Upper lobe of left lung (tissue), 6 donors: ENCODE data around the gene EPHB1. TPM values are rescaled to one million over a fixed set of nuclear protein-coding genes. Genes with fewer than 3 reads are reported as not detected.
A peak's percentile ranks its signal among the peaks of the same experiment; 100 is the strongest.

Experiments
- ATAC-seq, 2 donors: fragments of 200-7000 bp; cut with Tn5 transposase; one replicate each; pipeline ENCODE4 v1.9.1; 2022; ENCODE audit warnings: mild to moderate bottlenecking in 2 of 2, moderate library complexity in 2 of 2; ENCODE audit not compliant: low FRiP score in 2 of 2
- DNase-seq, 2 donors: peaks; one replicate each; pipeline ENCODE4 v3.0.0-alpha.2; 2019 to 2020
- H3K27ac ChIP-seq, 4 donors: fragments of 200-600 bp; sonication (generic); one replicate each; pipeline ENCODE4 v1.5.1; 2016 to 2019
- H3K27me3 ChIP-seq, 4 donors: fragments of 200-600 bp; sonication (generic); one replicate each; pipeline ENCODE4 v1.5.1; 2017 to 2019
- H3K36me3 ChIP-seq, 4 donors: fragments of 200-600 bp; sonication (generic); one replicate each; pipeline ENCODE4 v1.5.1; 2016 to 2019
- H3K4me1 ChIP-seq, 4 donors: fragments of 200-600 bp; sonication (generic); one replicate each; pipeline ENCODE4 v1.5.1; 2018 to 2019
- H3K4me3 ChIP-seq, 4 donors: fragments of 200-600 bp; sonication (generic); one replicate each; pipeline ENCODE4 v1.5.1; 2017 to 2019; ENCODE audit warnings: mild to moderate bottlenecking in 2 of 4, moderate library complexity in 1 of 4
- H3K9me3 ChIP-seq, 4 donors: fragments of 200-600 bp; sonication (generic); one replicate each; pipeline ENCODE4 v1.5.1; 2018 to 2019
- EP300 ChIP-seq, 4 donors: sonication (generic); formaldehyde crosslinking; IDR thresholded peaks; one replicate each; pipeline ENCODE4 v1.5.1; 2017; ENCODE audit warnings: antibody characterized with exemption in 4 of 4, control low read depth in 2 of 4
- POLR2A ChIP-seq, 4 donors: fragments of 450-650 bp; IDR thresholded peaks; one replicate each; pipeline ENCODE4 v1.5.1; 2016 to 2017; ENCODE audit warnings: antibody characterized with exemption in 4 of 4, mild to moderate bottlenecking in 2 of 4
- POLR2AphosphoS5 ChIP-seq, 2 donors: sonication (generic); formaldehyde crosslinking; IDR thresholded peaks; one replicate each; pipeline ENCODE4 v1.5.1; 2017; ENCODE audit warnings: antibody characterized with exemption in 2 of 2
- WGBS, 2 donors: methylation state at CpG; one replicate each; pipeline ENCODE4 v1.1.5; 2017 to 2018; 5-methylcytosine and 5-hydroxymethylcytosine counted together
- total RNA-seq, 6 donors: library from RNA; depleted of rRNA in 4 of 6; stranded (reverse); fragments of >200 nt in 4 of 6; gene quantifications; one replicate each; pipeline versions ENCODE4 v1.1.0 to v1.2.1, GENCODE V29; 2016 to 2021
- TF ChIP-seq, protein P1 (sequence below), 6 experiments: fragments of 450-650 bp in 4 of 6; fragments of 200-600 bp in 2 of 6; sonication (generic) in 2 of 6; IDR thresholded peaks; one replicate each; pipeline ENCODE4 v1.5.1; 2016 to 2019; ENCODE audit warnings: antibody characterized with exemption in 6 of 6
- donor health status: DM: no; HTN: no; CAD: no; lungs with moderate emphysema.
- donor health status: DM: no; HTN: yes; CAD: no; lungs with severe emphysema.

EPHB1 gene
- total RNA-seq, 6 donors from 2014 or later = 1.3 to 14.6 (median 2.4) TPM; not detected in 1

- ATAC-seq = no peak
- TF ChIP-seq, protein P1, sequence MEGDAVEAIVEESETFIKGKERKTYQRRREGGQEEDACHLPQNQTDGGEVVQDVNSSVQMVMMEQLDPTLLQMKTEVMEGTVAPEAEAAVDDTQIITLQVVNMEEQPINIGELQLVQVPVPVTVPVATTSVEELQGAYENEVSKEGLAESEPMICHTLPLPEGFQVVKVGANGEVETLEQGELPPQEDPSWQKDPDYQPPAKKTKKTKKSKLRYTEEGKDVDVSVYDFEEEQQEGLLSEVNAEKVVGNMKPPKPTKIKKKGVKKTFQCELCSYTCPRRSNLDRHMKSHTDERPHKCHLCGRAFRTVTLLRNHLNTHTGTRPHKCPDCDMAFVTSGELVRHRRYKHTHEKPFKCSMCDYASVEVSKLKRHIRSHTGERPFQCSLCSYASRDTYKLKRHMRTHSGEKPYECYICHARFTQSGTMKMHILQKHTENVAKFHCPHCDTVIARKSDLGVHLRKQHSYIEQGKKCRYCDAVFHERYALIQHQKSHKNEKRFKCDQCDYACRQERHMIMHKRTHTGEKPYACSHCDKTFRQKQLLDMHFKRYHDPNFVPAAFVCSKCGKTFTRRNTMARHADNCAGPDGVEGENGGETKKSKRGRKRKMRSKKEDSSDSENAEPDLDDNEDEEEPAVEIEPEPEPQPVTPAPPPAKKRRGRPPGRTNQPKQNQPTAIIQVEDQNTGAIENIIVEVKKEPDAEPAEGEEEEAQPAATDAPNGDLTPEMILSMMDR (IDR thresholded peaks at IDR 0.05) = no peak
- TF ChIP-seq POLR2AphosphoS5 (IDR thresholded peaks at IDR 0.05) (no peak), EP300 (IDR thresholded peaks at IDR 0.05) (no peak), POLR2A (IDR thresholded peaks at IDR 0.05) (no peak)
- WGBS, 2 donors = 85 to 94% methylated on average over 2 to 3 of the region's 3 CpGs
- Histone ChIP-seq H3K27me3 (no peaks in the 10 kb centered on the region), H3K36me3 (no peaks in the 10 kb centered on the region), H3K4me3 (no peak overlapping the region), H3K9me3 (no peaks in the 10 kb centered on the region), H3K27ac (no peak overlapping the region), H3K4me1 (no peaks in the 10 kb centered on the region)
- no peak for DNase-seq
Observed at GRCh38 chr3:134976948-134977347, 181.9 kb downstream of the EPHB1 start.

DNA sequence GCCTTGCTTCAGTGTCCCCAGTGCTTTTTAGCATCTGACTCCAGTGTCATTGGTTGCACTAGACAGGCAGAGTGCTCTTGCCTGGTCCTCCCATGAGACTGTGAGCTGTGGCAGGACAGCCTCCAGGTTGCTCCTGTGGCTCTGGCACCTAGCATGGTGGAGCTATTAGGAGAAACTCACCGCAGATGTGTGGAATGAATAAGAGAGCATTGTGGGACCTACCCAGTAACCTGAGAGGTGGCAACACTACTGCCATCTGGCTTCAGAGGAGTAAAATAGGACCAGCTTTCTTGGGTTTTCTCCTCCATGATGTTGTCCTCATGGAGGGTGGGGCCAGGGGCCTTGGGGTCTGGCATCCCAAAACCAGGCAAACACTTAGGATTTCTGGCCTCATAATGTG lies 183.6 kb downstream of the EPHB1 start:
- no peak for ATAC-seq

GRCh38 chr3:134985864-134986715 lies 191.0 kb downstream of the EPHB1 start:
- whole genome bisulfite sequencing, 2 donors = 74 to 80% methylated on average over 4 to 6 of the region's 6 CpGs

More for the DNA sequence above, 183.6 kb downstream of the EPHB1 start:
- Histone ChIP-seq H3K27ac (no peak overlapping the region), H3K36me3 (no peaks in the 10 kb centered on the region), H3K4me1 (no peaks in the 10 kb centered on the region), H3K27me3 (no peaks in the 10 kb centered on the region), H3K4me3 (no peak overlapping the region), H3K9me3 (no peaks in the 10 kb centered on the region)
- 77 to 86% methylated on average over 1 of the region's 1 CpG for WGBS, 2 donors
- no peak for DNase-seq
- TF ChIP-seq, protein P1 (IDR thresholded peaks at IDR 0.05) = no peak
- TF ChIP-seq EP300 (IDR thresholded peaks at IDR 0.05) (no peak), POLR2A (IDR thresholded peaks at IDR 0.05) (no peak), POLR2AphosphoS5 (IDR thresholded peaks at IDR 0.05) (no peak)

GRCh38 chr3:134988666-134989065 lies 193.6 kb downstream of the EPHB1 start:
- H3K36me3 ChIP-seq = no peaks in the 10 kb centered on the region
- H3K4me3 ChIP-seq = no peak overlapping the region
- no peak for ATAC-seq
- H3K9me3 ChIP-seq = no peaks in the 10 kb centered on the region
- TF ChIP-seq, protein P1 (IDR thresholded peaks at IDR 0.05) = no peak
- no peak for TF ChIP-seq POLR2A (IDR thresholded peaks at IDR 0.05)
- no peak for TF ChIP-seq EP300 (IDR thresholded peaks at IDR 0.05)
- no peak for TF ChIP-seq POLR2AphosphoS5 (IDR thresholded peaks at IDR 0.05)
- WGBS, 2 donors = 72 to 77% methylated on average over 2 of the region's 2 CpGs
- no peaks in the 10 kb centered on the region for H3K27me3 ChIP-seq
- H3K27ac ChIP-seq = no peak overlapping the region
- no peak for DNase-seq
- H3K4me1 ChIP-seq = no peaks in the 10 kb centered on the region

More at GRCh38 chr3:134985864-134986715, 191.0 kb downstream of the EPHB1 start:
- no peak for DNase-seq
- H3K27ac ChIP-seq = no peak overlapping the region
- no peaks in the 10 kb centered on the region for H3K4me1 ChIP-seq
- no peaks in the 10 kb centered on the region for H3K36me3 ChIP-seq
- TF ChIP-seq, protein P1 (IDR thresholded peaks at IDR 0.05) = no peak
- TF ChIP-seq POLR2AphosphoS5 (IDR thresholded peaks at IDR 0.05) (no peak), EP300 (IDR thresholded peaks at IDR 0.05) (no peak), POLR2A (IDR thresholded peaks at IDR 0.05) (no peak)
- ATAC-seq = peak in 1 of 2 donors; percentile 46
- no peaks in the 10 kb centered on the region for H3K27me3 ChIP-seq
- no peak overlapping the region for H3K4me3 ChIP-seq
- no peaks in the 10 kb centered on the region for H3K9me3 ChIP-seq
